ENCODE results near the gene PPME1. TPM values are rescaled to one million over a fixed set of nuclear protein-coding genes. Genes with fewer than 3 reads are reported as not detected.

PPME1 gene
- total RNA-seq, 2 experiments from 2014 or later: 28.6 to 28.8 TPM

DNA sequence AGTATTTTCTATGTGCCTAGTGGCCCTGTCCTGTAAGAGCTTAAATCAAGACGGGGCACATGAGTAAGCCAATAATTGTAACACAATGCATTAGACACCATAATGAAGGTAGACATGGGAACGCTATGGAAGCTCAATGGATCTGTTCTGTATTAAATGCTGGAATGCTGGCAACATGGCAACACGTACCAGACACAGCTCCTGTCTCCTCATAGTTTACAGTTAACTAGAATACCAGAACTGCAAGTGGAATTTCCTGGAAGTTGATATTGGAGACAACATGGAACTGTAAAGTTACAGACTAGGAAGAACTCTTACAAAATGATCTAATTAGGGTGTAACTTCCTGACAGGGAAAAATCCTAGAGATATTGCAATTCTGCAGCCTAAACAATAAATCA is 127.9 kb downstream of the PPME1 start:
- TF ChIP-seq, protein P1, sequence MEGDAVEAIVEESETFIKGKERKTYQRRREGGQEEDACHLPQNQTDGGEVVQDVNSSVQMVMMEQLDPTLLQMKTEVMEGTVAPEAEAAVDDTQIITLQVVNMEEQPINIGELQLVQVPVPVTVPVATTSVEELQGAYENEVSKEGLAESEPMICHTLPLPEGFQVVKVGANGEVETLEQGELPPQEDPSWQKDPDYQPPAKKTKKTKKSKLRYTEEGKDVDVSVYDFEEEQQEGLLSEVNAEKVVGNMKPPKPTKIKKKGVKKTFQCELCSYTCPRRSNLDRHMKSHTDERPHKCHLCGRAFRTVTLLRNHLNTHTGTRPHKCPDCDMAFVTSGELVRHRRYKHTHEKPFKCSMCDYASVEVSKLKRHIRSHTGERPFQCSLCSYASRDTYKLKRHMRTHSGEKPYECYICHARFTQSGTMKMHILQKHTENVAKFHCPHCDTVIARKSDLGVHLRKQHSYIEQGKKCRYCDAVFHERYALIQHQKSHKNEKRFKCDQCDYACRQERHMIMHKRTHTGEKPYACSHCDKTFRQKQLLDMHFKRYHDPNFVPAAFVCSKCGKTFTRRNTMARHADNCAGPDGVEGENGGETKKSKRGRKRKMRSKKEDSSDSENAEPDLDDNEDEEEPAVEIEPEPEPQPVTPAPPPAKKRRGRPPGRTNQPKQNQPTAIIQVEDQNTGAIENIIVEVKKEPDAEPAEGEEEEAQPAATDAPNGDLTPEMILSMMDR (conservative IDR thresholded peaks at IDR 0.05; ENCODE audit: low read length): no peak
- TF ChIP-seq EZH2phosphoT487 (IDR thresholded peaks at IDR 0.05; ENCODE audit: borderline replicate concordance, low read depth, low read length): no peak
- no peak overlapping the region for H3K27ac ChIP-seq (ENCODE audit: low read depth, low read length, poor library complexity, severe bottlenecking)
- ChIA-PET POLR2A (no interaction called here), CTCF (ENCODE audit: unreplicated experiment) (no interaction called here)
- no peak overlapping the region for H2AFZ ChIP-seq (ENCODE audit: low read length)
- intact Hi-C loops (cut with micrococcal nuclease; ENCODE audit: unreplicated experiment): no loop called here
- H3K79me2 ChIP-seq (ENCODE audit: insufficient read depth, low read depth, low read length): no peaks in the 10 kb centered on the region
- no peaks in the 10 kb centered on the region for H3K9me2 ChIP-seq (ENCODE audit: insufficient read depth, low read length)
- no peak for DNase-seq (ENCODE audit: low spot score)
- no TSS peak for BruUV-seq (replicated peaks)
- H3K4me2 ChIP-seq (ENCODE audit: low read length): no peak overlapping the region
- no peaks in the 10 kb centered on the region for H4K20me1 ChIP-seq (ENCODE audit: insufficient read depth, low read length)
- H3K4me3 ChIP-seq (ENCODE audit: low read depth, low read length, poor library complexity, severe bottlenecking): no peak overlapping the region
- 0 out of 2 replicates have a peak, but pooled peaks cover 3% of the 10 kb centered on the region for H3K9me3 ChIP-seq (ENCODE audit: low read length)
- no peaks in the 10 kb centered on the region for H3K4me1 ChIP-seq (ENCODE audit: insufficient read depth, low read length, poor library complexity, severe bottlenecking)
- H3K36me3 ChIP-seq (ENCODE audit: insufficient read depth, low read length): no peaks in the 10 kb centered on the region

Small RNAs within 50 kb of the gene (small RNA-seq; reads per million reads assigned to genes)
- gene AP002392.1 (not detected), gene RF00409 (not detected)

Other genes with a start within 250 kb of the PPME1 start
- gene DNAJB13, start 220.3 kb upstream of the PPME1 start, total RNA-seq (2014; rRNA removed; shearing (Covaris generic)): not detected in 2 replicates
- gene DNAJB13, start 220.3 kb upstream of the PPME1 start, total RNA-seq (2022): 0.29 and 0.81 TPM in 2 replicates
- gene UCP2, start 188.4 kb upstream of the PPME1 start, total RNA-seq (2014; rRNA removed; shearing (Covaris generic)): 82.7 and 145 TPM in 2 replicates
- gene UCP2, start 188.4 kb upstream of the PPME1 start, total RNA-seq (2022): 358 and 389 TPM in 2 replicates
- 1.5 and 3.2 TPM in 2 replicates for gene UCP3, start 162.2 kb upstream of the PPME1 start, total RNA-seq (2014; rRNA removed; shearing (Covaris generic))
- 1.8 and 2.4 TPM in 2 replicates for gene UCP3, start 162.2 kb upstream of the PPME1 start, total RNA-seq (2022)
- 24.9 and 29.2 TPM in 2 replicates for gene C2CD3, start 287 bp upstream of the PPME1 start, total RNA-seq (2014; rRNA removed; shearing (Covaris generic))
- 32.1 and 37.5 TPM in 2 replicates for gene C2CD3, start 287 bp upstream of the PPME1 start, total RNA-seq (2022)
- gene P4HA3, start 140.4 kb downstream of the PPME1 start, total RNA-seq (2014; rRNA removed; shearing (Covaris generic)): not detected in 2 replicates
- gene P4HA3, start 140.4 kb downstream of the PPME1 start, total RNA-seq (2022): not detected in 2 replicates
- gene PGM2L1, start 227.1 kb downstream of the PPME1 start, total RNA-seq (2014; rRNA removed; shearing (Covaris generic)): 0.28 and 0.79 TPM in 2 replicates
- gene PGM2L1, start 227.1 kb downstream of the PPME1 start, total RNA-seq (2022): 0.78 and 0.87 TPM in 2 replicates